GM10847 (cell line): ENCODE data around the gene ATP6V0D1.

ENCODE experiments used
- POLR2A ChIP-seq: IDR thresholded peaks from 2 replicates; pipeline ENCODE4 v1.6.1; 2011; ENCODE audit not compliant: insufficient read length; ENCODE audit errors: extremely low read depth

The ATP6V0D1 gene

DNA sequence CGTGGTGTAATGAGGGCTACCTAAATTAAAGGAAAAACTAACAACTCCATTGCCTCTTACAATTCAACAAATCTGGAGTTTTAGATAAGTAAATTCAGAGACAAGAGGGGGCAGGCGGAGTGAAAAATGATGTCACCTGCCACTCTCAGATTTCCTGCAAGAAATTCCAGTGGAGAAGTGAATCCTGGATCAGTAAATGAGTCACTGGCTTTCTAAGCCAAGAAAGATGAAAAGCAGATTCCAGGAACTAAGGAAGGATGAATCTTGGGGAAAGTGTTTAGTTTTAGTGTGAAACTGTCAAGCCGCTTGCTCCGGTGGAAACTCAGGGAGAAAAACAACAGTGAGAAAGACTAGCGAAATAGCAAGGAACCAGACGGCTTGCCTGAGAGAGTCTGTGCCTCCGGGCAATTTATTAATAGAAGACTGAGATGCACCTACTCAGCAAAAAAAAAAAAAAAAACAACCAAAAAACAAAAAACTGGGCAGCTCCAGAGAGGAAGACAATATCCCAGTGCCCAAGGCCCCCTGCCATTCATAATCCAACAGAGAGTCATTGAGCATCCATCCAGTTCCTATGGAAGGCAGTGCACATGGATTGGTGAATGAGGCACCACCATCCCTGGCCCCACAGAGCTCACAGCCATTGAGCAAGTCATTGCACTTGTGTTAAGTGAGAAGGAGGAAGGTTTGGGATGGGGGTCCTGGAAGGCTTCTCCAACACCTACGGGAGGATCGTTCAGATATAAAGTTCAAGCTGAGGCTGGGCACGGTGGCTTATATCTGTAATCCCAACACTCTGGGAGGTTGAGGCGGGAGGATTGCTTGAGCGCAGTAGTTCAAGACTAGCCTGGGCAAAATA lies 35.6 kb upstream of the ATP6V0D1 start:
- TF ChIP-seq POLR2A = no peak

DNA sequence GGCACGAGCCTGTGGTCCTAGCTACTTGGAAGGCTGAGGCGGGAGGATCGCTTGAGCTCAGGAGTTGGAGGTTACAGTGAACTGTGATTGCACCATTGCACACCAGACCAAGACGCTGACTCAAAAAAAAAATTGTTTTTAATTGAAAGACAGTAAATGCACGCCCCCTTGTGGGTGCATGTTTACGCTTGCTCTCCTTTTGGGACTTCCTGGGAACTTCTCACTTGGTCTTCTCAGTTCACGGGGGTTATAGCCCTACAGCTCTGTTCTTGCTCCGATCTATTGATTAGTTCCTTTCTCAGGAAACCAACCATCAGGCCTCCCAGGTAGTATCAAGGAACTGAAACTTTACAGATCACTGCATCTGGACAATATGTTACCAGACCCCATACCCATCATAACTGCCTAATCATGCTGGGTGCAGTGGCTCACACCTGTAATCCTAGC lies 33.4 kb upstream of the ATP6V0D1 start:
- TF ChIP-seq POLR2A = no peak

DNA sequence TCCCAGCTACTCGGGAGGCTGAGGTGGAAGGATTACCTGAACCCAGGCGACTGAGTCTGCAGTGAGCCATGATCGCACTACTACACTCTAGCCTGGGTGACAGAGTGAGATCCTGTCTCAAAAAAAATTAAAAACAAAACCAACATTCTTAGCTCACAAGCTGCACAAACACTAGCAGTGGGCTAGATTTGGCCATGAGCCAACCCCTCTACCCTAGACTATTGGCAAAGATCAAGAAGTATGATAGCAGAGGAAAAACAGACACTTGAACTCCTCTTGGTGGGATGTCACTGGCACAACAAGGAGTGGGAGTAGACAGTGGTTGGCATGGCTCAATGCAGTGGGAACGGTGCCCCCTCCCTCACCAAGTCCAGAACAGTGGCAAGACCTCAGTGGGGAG lies 28.1 kb upstream of the ATP6V0D1 start:
- no peak for TF ChIP-seq POLR2A

DNA sequence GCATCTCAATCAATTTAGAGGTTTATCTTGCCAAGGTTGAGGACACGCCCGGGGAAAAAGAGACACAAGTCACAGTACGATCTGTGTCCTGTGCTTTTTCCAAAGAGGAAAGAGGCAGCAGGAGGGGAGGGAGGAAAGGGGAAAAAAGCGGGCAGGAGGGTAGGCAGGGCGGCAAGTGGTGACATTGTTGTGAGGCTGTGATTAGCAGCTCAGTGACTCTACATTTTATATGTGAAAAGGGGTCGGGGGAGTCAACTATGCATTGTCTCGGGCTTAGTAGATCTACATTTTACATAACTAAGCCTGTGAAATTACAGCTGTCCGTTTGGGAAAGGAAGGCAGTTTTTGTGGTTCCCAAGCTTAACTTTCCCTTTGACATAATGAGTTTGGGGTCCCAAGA lies 25.5 kb upstream of the ATP6V0D1 start:
- TF ChIP-seq POLR2A = no peak

DNA sequence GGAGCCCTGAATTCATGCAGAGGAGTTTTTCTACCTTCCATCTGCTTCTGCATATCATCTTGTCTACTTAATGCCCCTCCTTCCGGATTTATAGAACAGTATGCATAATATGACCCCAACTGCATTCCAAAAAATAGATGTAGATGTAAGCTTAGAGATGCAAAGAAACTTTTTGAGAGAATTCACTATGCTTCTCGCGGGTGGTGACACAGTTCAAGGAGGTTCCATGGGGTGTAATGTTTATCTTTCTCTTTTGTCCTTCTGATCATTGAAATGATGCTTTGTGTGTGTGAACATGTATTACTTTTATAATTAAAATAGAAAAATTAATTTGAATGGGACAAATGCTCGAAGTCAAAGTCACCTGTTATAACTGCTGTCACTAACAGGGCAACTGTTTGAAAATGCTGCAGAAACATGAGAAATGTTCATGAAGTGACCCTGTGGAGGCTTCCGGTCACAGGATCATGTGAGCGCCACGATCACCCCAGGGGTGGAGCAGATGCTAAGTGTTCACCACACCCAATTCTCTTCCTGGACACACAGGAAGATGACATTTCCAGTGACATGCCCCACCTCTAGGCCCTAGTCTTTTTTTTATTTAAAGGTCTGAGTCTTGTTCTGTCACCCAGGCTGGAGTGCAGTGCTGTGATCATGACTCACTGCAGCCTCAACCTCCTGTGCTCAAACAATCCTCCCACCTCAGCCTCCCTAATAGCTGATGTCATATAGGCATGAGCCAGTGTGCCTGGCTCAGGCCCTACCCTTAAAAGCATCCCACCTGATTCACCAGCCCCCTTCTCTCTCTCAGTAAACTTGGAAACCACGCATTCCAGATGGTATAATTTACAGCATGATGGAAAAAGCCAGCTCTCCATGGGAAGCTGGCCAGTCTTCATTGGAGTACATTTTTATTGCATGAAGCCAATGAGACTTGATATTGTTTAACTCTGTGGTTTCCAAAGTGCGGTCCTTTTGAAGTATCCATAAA lies 23.4 kb upstream of the ATP6V0D1 start:
- TF ChIP-seq POLR2A = no peak

DNA sequence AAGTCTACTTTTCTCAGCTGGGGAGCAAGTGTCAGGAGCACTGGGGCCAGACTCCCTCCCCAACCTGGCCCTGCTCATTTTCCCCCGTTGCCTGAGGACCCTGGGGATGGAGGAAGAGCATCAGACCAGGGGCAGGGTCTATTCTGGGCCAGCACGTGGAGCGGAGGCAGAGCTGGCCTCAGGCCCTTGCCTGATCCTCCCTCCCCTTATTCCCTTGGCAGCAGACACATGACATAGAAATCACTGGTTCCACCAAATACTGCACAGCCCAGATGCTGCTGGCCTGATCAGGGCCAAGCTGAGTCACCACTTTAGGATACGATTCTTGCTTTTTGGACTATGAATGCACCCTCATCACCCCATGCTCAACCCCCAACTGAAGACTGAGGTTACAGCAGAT lies 18.1 kb upstream of the ATP6V0D1 start:
- TF ChIP-seq POLR2A = no peak

DNA sequence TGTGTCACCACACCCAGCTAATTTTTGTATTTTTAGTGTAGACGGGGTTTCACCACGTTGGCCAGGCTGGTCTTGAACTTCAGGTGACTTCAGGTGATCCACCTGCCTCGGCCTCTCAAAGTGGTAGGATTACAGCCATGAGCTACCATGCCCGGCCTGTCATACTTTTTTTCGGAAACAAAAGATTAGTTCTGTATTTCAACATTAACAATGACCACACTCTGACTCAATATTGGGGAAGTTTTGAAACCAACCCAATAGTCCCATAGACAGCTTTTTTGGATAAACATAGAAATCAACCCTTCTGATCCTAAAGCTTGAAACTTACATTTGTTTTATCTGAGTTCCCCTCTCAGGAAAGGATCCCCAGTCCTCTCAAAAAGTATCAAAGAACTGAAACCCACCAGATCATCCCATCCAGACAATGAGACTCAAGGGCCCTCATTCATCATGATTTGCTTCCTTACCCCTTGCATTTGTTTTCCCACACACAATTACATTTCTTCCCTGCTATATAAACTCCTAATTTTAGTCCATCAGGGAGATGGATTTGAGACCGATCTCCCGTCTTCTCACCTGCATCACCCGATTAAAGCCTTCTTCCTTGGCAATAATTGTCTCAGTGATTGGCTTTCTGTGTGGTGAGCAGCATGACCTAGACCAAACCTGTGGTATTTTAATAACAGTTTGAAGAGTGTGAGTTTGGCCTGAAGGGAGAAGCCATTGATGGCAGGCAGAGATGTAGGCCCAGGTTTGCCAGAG lies 9.6 kb upstream of the ATP6V0D1 start:
- TF ChIP-seq POLR2A = no peak

DNA sequence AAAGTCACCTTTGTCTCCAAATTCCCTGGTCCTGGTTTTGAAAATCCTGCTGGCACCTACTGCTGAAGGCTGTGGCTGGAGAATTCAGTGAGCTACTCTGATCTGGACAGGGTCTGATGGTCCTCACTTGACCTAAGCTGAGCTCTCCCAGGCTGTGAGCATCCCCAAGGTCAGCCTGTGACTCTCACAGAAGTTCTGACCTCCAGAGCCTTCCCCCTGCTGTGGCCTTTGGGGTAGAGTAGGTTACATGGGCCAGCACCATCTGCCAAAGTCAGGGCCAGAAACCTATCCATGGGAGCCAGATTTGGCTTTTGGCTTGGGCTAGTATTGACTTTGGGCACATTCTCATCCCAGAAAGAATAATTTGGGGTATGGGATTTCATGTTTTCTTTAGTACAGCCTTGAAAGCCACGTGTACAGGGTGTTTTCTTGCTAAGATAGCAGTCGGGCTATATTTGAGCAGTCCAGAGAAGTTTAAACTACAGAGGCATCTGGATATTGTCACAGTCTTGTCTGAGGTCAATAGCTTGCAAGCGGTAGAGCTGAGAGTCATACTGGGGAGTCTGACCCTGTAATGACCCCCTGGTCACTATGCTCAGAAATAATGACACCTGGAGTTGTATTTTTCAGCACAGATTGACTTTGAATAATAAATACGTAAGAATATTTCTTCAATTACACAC lies 8.6 kb upstream of the ATP6V0D1 start:
- no peak for TF ChIP-seq POLR2A

DNA sequence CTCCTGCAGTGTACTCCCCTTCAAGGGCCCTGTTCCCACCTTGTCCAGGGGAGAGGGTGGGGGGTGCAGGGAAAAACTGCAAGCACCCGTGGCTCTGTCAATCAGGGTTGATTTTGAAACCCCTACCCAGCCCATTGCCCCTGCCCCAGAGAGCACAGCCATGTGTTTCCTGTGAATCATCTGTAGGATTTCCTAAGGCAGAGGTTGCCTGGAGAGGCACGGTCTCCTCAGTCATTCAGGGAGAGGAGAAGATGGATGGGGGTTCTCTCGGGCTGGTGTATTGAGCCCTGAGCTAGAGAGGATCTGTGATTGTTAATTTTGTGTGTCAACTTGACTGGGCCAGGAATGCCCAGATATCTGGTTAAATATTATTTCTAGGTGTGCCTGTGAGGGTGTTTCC lies 5.8 kb upstream of the ATP6V0D1 start:
- no peak for TF ChIP-seq POLR2A

DNA sequence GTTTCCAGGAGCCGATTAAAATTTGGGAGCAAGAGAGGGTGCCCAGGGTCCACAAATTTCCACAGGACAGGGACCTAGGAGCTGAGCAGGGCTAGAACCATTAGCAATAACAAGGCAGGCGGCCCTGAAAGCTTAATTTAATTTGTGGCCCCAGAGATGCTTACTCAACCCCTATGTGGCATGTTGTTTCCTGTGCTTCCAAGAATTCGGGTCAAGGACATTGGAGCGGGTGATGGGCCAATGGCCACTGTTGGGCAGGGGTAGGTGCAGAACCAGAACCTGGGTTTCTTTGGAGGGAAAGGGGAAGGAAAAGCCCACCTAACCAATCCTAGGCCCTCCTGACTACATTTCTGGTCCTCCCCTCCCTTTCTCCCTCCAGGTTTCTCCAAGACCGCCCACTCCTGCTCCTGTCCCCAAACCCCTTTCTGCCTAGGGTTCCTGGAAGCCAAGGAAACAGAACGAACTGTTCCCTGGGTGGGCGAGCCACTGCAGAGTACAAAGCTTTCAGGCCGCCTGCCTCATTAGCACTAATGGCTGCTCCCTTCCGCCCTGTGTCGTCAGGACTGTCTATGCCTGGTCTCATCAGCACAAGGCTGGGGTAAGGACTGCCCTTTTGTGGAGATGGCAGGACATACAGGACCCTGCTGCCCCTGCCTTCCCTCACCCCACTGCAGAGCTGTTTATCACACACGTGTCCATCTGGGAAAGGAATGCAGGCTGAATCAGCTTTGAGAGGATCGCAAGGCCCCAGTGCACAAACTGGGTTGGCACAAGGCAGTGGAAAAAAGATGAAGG lies 3.0 kb upstream of the ATP6V0D1 start:
- no peak for TF ChIP-seq POLR2A

DNA sequence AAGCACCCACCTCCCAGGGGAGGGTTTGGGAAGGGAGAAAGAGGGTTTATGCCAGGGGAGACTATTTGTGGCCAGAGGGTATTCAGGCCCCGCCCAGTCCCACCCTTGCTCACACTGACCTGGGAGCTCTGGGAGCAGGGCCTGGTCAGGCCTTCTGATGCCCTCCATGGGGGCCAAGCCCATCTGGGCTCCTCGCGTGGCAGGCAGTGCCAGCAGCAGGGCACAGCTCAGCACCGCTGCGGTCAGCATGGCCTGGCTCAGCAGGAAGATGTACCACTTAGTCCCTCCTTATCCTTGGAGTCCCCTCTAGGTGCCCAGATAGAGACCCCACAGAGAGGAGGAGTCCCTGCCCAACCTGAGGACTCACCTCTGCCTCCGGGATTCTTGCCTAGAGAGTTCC lies 2.2 kb upstream of the ATP6V0D1 start, which contains the start of gene AGRP:
Gene AGRP (minus strand): TSS at position 398 of the 400 bp plus-strand sequence. CDS start 149 bp downstream, at position 249.
- no peak for TF ChIP-seq POLR2A

DNA sequence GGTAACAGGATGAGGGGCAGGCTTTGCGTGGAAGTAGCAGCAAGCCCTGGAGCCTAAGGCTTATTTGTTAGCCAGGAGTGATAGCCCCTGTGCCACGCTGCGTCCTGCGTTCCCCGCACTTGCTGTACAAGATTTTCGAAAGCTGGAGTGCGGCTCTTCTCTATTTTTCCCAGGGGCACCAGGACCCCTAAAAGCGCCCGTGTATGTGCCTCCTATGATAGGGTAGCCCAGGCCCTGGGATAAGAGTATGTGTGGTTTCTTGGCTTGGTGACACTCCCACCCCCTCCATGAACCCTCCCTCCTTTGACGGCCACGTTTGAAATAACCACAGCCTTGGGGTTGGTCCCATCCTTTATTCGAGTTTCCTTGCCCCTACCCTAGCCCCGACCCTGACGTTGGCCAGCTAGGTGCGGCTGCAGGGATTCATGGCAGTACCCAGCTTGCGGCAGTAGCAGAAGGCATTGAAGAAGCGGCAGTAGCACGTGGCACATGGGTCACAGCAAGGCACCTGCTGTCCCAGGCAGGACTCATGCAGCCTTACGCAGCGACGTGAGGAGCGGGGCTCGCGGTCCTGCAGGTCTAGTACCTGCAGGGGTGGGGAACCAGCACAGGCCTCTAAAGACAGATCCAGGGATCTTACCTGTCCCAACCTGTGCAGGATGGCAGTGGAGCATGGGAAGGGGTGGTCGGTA lies 1.4 kb upstream of the ATP6V0D1 start:
- no peak for TF ChIP-seq POLR2A

DNA sequence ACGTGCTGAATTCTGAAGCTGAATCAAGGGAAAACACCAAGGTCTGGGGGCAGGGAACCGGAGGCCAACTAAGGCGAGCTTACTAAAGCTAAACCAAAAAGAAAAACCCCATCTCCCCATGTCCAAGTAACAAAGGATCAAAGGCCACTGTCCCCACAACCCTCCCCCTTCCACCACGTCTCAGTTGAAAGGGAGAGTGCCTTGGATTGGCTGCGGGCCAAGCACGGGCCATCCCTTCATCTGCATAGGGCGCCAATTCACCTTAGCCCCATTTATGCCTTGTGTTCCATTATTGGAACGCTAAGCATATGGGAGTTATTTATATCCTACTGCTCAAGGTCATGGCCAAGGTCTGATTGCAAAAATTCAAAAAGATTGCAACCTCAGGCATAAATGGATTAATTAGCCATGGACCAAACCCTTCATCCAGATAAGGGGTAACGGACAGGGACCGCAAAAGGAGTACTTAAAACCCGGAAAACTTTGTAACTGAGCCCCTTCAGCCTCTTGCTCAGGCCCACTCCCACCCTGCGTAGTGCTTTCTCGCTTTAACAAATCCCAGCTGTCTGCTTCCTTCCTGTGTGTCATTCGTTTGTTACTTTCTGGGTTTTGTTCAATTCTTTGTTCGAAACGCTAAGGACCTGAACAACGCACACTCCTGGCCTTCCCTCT lies 740 bp upstream of the ATP6V0D1 start:
- TF ChIP-seq POLR2A = no peak
